HFF-Myc (cell line): Measurements from ENCODE around the gene LGR4.

Experiments used
- DNase-seq: peaks from one replicate; pipeline ENCODE4 v3.0.0-alpha.2; 2011; ENCODE audit warnings: low read depth; ENCODE audit errors: extremely low read depth
- H3K4me3 ChIP-seq: replicated peaks from 2 replicates; pipeline ENCODE4 v1.5.1; 2011; ENCODE audit warnings: low read depth, mild to moderate bottlenecking, control low read depth, low read length
- CTCF ChIP-seq: IDR thresholded peaks from 2 replicates; pipeline ENCODE4 v1.5.1; 2012; ENCODE audit warnings: mild to moderate bottlenecking, low read depth, low read length, control low read depth; ENCODE audit errors: missing control alignments

The LGR4 gene

GRCh38 chr11:27395556-27396258, 76.9 kb downstream of the LGR4 start:
- no peak for TF ChIP-seq CTCF
- H3K4me3 ChIP-seq: no peak overlapping the region
- no peak for DNase-seq

- DNase-seq: no peak
- H3K4me3 ChIP-seq: no peak overlapping the region
- no peak for TF ChIP-seq CTCF
These were observed 77.8 kb downstream of the LGR4 start for GRCh38 chr11:27394781-27395228.

GRCh38 chr11:27392278-27393114, 80.1 kb downstream of the LGR4 start:
- no peak for DNase-seq
- H3K4me3 ChIP-seq: no peak overlapping the region
- no peak for TF ChIP-seq CTCF

GRCh38 chr11:27391331-27392015, 81.1 kb downstream of the LGR4 start:
- no peak for TF ChIP-seq CTCF
- H3K4me3 ChIP-seq: no peak overlapping the region
- no peak for DNase-seq

- H3K4me3 ChIP-seq: no peak overlapping the region
- DNase-seq: no peak
- TF ChIP-seq CTCF: no peak
These were observed 82.0 kb downstream of the LGR4 start for GRCh38 chr11:27390318-27391295.

GRCh38 chr11:27388869-27389268, 83.7 kb downstream of the LGR4 start:
- H3K4me3 ChIP-seq: no peak overlapping the region
- DNase-seq: no peak
- no peak for TF ChIP-seq CTCF
